Caco-2 (cell line): ENCODE results near the gene ACOT11. TPM values are rescaled to one million over a fixed set of nuclear protein-coding genes. Genes with fewer than 3 reads are reported as not detected.

Experiments used
- BruUV-seq: library from RNA; stranded (reverse); fragments of 400-500 nt; replicated peaks from 2 replicates; lab custom pipeline; 2021; lab: Mats Ljungman, UMichigan
- CTCF ChIA-PET: fragments of 300-600 bp; sonication (Branson Sonifier 250); formaldehyde crosslinking; loops from one replicate; lab custom pipeline; 2022; ENCODE audit warnings: antibody characterized with exemption; lab: Charles Lee
- POLR2A ChIA-PET: fragments of 300-600 bp; sonication (Branson Sonifier 250); formaldehyde crosslinking; loops from one replicate; lab custom pipeline; 2022; ENCODE audit warnings: antibody characterized with exemption; lab: Charles Lee
- DNase-seq, 2 experiments: peaks; one replicate each; pipeline versions ENCODE4 v3.0.0 to v3.0.0-alpha.2; 2020 to 2022
- H3K27me3 ChIP-seq: replicated peaks from 2 replicates; pipeline ENCODE4 v1.6.0; 2011; ENCODE audit warnings: low read length; ENCODE audit not compliant: control insufficient read depth, insufficient read depth
- H3K36me3 ChIP-seq: 2 replicates; pipeline ENCODE4 v1.5.1; 2011; ENCODE audit warnings: low read length; ENCODE audit not compliant: control insufficient read depth, insufficient read depth
- H3K4me1 ChIP-seq: fragments of 250-450 bp; sonication (Bioruptor Pico); 2 replicates; pipeline ENCODE4 v1.5.1; 2020; ENCODE audit warnings: mild to moderate bottlenecking
- H3K4me3 ChIP-seq: 2 replicates; pipeline ENCODE4 v1.5.1; 2011; ENCODE audit warnings: low read depth, mild to moderate bottlenecking, control low read depth, low read length
- H3K9me3 ChIP-seq: fragments of 250-450 bp; sonication (Bioruptor Pico); 2 replicates; pipeline ENCODE4 v1.5.1; 2020; ENCODE audit warnings: mild to moderate bottlenecking, moderate library complexity
- H3K27ac Mint-ChIP-seq: one replicate; pipeline ENCODE4 v1.8.0; 2022; ENCODE audit warnings: mixed read lengths; ENCODE audit not compliant: unreplicated experiment
- H3K27me3 Mint-ChIP-seq: one replicate; pipeline ENCODE4 v1.8.0; 2022; ENCODE audit warnings: mixed read lengths; ENCODE audit not compliant: insufficient read depth, unreplicated experiment
- H3K36me3 Mint-ChIP-seq: one replicate; pipeline ENCODE4 v1.8.0; 2022; ENCODE audit warnings: mild to moderate bottlenecking, mixed read lengths; ENCODE audit not compliant: insufficient read depth, unreplicated experiment
- H3K4me1 Mint-ChIP-seq: one replicate; pipeline ENCODE4 v1.8.0; 2022; ENCODE audit warnings: low read depth, mixed read lengths; ENCODE audit not compliant: unreplicated experiment
- H3K4me3 Mint-ChIP-seq: one replicate; pipeline ENCODE4 v1.8.0; 2022; ENCODE audit warnings: mild to moderate bottlenecking, moderate library complexity, mixed read lengths; ENCODE audit not compliant: unreplicated experiment
- H3K9me3 Mint-ChIP-seq: one replicate; pipeline ENCODE4 v1.8.0; 2022; ENCODE audit warnings: mixed read lengths; ENCODE audit not compliant: unreplicated experiment
- intact Hi-C: fragments of 100-400 bp; cut with micrococcal nuclease; formaldehyde crosslinking; loops from one replicate; pipeline ENCODE4 v1.10.0; 2022; ENCODE audit not compliant: unreplicated experiment
- total RNA-seq: library from RNA; stranded (reverse); gene quantifications from 2 replicates; pipeline ENCODE4 v1.2.3, GENCODE V29; 2022
- TF ChIP-seq, protein P1 (sequence below), 2 experiments: fragments of 200-600 bp in 1 of 2; IDR thresholded peaks; 1 replicate in 1 of 2; 2 replicates in 1 of 2; pipeline versions ENCODE4 v1.5.1 to v1.8.0; 2011 to 2022; ENCODE audit warnings: antibody characterized with exemption in 1 of 2, control low read depth in 1 of 2, inconsistent platforms in 1 of 2, low read depth in 1 of 2, low read length in 1 of 2, mild to moderate bottlenecking in 1 of 2, moderate library complexity in 1 of 2; ENCODE audit not compliant: insufficient read depth in 1 of 2, severe bottlenecking in 1 of 2, unreplicated experiment in 1 of 2

Gene ACOT11
- total RNA-seq, 1 experiment from 2014 or later = 4.1 TPM

DNA sequence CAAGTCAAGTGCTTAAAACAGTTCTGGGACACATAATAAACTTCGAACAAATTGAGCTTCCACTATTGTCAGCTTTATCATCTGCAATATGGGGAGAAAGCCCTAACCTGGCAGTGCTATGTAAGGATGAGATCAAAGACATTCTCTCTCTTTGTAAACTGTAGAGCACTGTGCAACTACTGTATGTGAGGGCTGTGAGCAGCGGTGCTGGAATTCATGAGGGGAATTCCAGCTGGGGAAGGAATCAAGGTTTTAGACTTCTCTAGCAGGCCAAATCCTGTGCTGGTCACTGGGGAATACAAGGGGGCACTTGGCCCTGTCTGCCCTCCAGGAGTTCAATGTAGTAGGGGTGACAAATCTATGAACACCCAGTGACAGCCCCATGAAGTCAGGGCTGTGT lies 66.0 kb downstream of the ACOT11 start:
- no peak for DNase-seq
- no peaks in the 10 kb centered on the region for H3K9me3 ChIP-seq
- peaks cover 11% of the 10 kb centered on the region for H3K4me1 ChIP-seq
- TF ChIP-seq, protein P1, sequence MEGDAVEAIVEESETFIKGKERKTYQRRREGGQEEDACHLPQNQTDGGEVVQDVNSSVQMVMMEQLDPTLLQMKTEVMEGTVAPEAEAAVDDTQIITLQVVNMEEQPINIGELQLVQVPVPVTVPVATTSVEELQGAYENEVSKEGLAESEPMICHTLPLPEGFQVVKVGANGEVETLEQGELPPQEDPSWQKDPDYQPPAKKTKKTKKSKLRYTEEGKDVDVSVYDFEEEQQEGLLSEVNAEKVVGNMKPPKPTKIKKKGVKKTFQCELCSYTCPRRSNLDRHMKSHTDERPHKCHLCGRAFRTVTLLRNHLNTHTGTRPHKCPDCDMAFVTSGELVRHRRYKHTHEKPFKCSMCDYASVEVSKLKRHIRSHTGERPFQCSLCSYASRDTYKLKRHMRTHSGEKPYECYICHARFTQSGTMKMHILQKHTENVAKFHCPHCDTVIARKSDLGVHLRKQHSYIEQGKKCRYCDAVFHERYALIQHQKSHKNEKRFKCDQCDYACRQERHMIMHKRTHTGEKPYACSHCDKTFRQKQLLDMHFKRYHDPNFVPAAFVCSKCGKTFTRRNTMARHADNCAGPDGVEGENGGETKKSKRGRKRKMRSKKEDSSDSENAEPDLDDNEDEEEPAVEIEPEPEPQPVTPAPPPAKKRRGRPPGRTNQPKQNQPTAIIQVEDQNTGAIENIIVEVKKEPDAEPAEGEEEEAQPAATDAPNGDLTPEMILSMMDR (IDR thresholded peaks at IDR 0.05; ENCODE audit: insufficient read depth in 1 of 2, low read depth in 1 of 2, low read length in 1 of 2, severe bottlenecking in 1 of 2, unreplicated experiment in 1 of 2) = no peak
- intact Hi-C loops = no loop called here
- H3K36me3 ChIP-seq = no peaks in the 10 kb centered on the region
- no peaks in the 10 kb centered on the region for H3K36me3 Mint-ChIP-seq
- no peaks in the 10 kb centered on the region for H3K27me3 ChIP-seq
- no peaks in the 10 kb centered on the region for H3K27me3 Mint-ChIP-seq
- H3K4me3 Mint-ChIP-seq = no peak overlapping the region
- ChIA-PET POLR2A (no interaction called here), CTCF (interaction anchor here (0.8 kb wide), 1 partner anchor 54 kb away, joined by 3 read pairs; no protein-coding TSS in a partner anchor)
- peaks cover 17% of the 10 kb centered on the region for H3K4me1 Mint-ChIP-seq
- no TSS peak for BruUV-seq
- no peak overlapping the region for H3K4me3 ChIP-seq
- H3K9me3 Mint-ChIP-seq = no peaks in the 10 kb centered on the region
- peak overlapping the region; percentile 20 for H3K27ac Mint-ChIP-seq

GRCh38 chr1:54614563-54614962 lies 66.5 kb downstream of the ACOT11 start:
- Histone ChIP-seq H3K36me3 (no peaks in the 10 kb centered on the region), H3K27me3 (no peaks in the 10 kb centered on the region), H3K4me3 (no peak overlapping the region), H3K9me3 (no peaks in the 10 kb centered on the region), H3K4me1 (peaks cover 11% of the 10 kb centered on the region)
- Mint-ChIP-seq H3K27ac (peak overlapping the region; percentile 20), H3K9me3 (no peaks in the 10 kb centered on the region), H3K4me1 (peaks cover 17% of the 10 kb centered on the region), H3K4me3 (no peak overlapping the region), H3K36me3 (peaks cover under 1% of the 10 kb centered on the region), H3K27me3 (no peaks in the 10 kb centered on the region)
- no TSS peak for BruUV-seq
- CTCF ChIA-PET = no interaction called here
- POLR2A ChIA-PET = no interaction called here
- TF ChIP-seq, protein P1 (IDR thresholded peaks at IDR 0.05; ENCODE audit: insufficient read depth in 1 of 2, low read depth in 1 of 2, low read length in 1 of 2, severe bottlenecking in 1 of 2, unreplicated experiment in 1 of 2) = no peak
- intact Hi-C loops = no loop called here
- DNase-seq = no peak

- peaks cover 5% of the 10 kb centered on the region for H3K36me3 Mint-ChIP-seq
- no peak overlapping the region for H3K4me3 Mint-ChIP-seq
- no peaks in the 10 kb centered on the region for H3K27me3 Mint-ChIP-seq
- Histone ChIP-seq H3K4me1 (peaks cover 11% of the 10 kb centered on the region), H3K4me3 (no peak overlapping the region), H3K36me3 (no peaks in the 10 kb centered on the region), H3K27me3 (no peaks in the 10 kb centered on the region), H3K9me3 (no peaks in the 10 kb centered on the region)
- CTCF ChIA-PET = no interaction called here
- H3K4me1 Mint-ChIP-seq = peaks cover 17% of the 10 kb centered on the region
- no peaks in the 10 kb centered on the region for H3K9me3 Mint-ChIP-seq
- peak overlapping the region; percentile 20 for H3K27ac Mint-ChIP-seq
- intact Hi-C loops = no loop called here
- BruUV-seq = no TSS peak
- TF ChIP-seq, protein P1 (IDR thresholded peaks at IDR 0.05; ENCODE audit: insufficient read depth in 1 of 2, low read depth in 1 of 2, low read length in 1 of 2, severe bottlenecking in 1 of 2, unreplicated experiment in 1 of 2) = no peak
- no peak for DNase-seq
- POLR2A ChIA-PET = no interaction called here
These were observed 67.7 kb downstream of the ACOT11 start for GRCh38 chr1:54615531-54616279.
